ENCODE results near the gene MPHOSPH6.

DNA sequence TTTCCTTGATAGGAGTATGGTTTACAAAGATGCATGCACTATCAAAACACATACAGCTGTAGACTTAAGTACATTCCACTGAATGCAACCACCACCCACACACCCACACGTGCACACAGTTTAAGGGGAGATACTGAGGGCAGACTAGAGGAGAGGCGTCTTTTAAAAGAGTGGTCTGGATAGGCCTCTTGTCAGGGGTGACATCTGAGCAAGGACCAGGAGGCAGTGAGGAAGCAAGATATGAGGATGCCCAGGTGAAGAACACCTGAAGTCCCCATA is 12.6 kb downstream of the MPHOSPH6 start:
- TF ChIP-seq, protein P1, sequence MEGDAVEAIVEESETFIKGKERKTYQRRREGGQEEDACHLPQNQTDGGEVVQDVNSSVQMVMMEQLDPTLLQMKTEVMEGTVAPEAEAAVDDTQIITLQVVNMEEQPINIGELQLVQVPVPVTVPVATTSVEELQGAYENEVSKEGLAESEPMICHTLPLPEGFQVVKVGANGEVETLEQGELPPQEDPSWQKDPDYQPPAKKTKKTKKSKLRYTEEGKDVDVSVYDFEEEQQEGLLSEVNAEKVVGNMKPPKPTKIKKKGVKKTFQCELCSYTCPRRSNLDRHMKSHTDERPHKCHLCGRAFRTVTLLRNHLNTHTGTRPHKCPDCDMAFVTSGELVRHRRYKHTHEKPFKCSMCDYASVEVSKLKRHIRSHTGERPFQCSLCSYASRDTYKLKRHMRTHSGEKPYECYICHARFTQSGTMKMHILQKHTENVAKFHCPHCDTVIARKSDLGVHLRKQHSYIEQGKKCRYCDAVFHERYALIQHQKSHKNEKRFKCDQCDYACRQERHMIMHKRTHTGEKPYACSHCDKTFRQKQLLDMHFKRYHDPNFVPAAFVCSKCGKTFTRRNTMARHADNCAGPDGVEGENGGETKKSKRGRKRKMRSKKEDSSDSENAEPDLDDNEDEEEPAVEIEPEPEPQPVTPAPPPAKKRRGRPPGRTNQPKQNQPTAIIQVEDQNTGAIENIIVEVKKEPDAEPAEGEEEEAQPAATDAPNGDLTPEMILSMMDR (conservative IDR thresholded peaks at IDR 0.05): no peak
- TF ChIP-seq ZFX (IDR thresholded peaks at IDR 0.05): no peak

All from C4-2B (cell line).